GM18517 (cell line): ENCODE measurements around the gene P2RX2.

Experiments used
- ATAC-seq: cut with Tn5 transposase; IDR thresholded peaks from one replicate; pipeline ENCODE4 v1.9.1; 2021; ENCODE audit warnings: mild to moderate bottlenecking, moderate library complexity; ENCODE audit not compliant: unreplicated experiment

Gene P2RX2

DNA sequence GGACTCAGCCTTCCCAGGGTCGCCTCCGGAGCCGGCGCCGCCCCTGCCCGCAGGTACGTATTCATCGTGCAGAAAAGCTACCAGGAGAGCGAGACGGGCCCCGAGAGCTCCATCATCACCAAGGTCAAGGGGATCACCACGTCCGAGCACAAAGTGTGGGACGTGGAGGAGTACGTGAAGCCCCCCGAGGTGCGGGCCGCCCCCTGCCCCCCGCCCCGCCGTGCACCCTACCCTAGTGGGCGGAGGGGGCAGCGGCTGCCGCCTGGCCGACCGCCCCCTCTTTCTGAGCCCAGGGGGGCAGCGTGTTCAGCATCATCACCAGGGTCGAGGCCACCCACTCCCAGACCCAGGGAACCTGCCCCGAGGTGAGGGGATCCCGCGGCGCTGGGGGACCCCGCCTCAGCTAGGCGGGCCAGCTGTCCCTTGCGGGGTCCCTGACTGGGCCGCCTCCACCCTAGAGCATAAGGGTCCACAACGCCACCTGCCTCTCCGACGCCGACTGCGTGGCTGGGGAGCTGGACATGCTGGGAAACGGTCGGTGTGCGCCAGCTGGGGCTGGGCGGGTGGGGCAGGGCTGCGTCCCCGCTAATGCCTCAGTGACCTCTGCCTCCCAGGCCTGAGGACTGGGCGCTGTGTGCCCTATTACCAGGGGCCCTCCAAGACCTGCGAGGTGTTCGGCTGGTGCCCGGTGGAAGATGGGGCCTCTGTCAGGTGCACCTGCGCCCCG lies 973 bp downstream of the P2RX2 start:
- no peak for ATAC-seq

DNA sequence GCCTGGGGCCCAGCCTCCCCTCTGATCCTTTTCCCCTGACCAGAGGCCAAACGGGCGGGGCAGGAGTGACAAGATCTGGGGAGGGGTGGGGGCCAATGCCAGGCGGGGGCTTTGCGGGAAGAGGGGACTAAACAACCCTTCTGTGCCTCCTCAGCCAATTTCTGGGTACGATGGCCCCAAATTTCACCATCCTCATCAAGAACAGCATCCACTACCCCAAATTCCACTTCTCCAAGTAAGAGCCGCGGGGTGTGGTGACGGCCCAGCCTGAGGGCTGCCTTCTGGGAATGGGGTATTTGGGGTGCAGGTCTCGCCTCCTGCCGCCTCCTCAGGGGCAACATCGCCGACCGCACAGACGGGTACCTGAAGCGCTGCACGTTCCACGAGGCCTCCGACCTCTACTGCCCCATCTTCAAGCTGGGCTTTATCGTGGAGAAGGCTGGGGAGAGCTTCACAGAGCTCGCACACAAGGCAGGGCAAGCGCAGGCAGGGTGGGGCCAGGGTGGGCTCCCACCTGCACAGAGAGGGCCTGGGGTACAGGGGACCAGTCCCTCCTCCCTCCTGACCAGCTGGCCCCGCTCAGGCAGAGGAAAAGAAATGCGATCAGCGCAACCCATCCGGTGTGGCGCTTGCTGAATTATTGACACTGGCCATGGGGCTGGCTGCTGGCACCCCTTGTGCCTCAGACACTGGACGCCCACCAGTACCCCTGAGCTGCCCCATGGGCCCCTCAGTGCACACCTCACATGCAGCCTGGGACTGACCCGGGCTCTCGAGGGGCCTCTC lies 1.7 kb downstream of the P2RX2 start:
- no peak for ATAC-seq

DNA sequence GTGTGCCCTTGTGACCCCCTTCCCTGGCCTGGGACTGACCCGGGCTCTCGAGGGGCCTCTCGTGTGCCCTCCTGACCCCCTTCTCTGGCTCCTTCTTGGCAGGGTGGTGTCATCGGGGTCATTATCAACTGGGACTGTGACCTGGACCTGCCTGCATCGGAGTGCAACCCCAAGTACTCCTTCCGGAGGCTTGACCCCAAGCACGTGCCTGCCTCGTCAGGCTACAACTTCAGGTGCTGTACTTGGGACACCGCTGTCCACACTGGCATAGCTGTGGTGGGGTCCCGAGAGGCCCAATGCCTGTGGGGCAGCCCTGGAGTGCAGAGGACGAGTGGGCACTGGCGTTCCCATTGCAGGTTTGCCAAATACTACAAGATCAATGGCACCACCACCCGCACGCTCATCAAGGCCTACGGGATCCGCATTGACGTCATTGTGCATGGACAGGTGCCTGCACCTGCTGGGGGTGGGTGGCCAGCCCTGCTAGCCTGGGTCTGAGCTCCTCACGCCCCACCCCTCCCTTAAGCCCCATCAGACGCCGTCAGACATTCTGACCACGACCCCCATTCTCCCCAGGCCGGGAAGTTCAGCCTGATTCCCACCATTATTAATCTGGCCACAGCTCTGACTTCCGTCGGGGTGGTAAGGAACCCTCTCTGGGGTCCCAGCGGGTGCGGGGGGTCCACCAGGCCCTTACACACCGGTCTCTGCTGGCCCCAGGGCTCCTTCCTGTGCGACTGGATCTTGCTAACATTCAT lies 2.5 kb downstream of the P2RX2 start:
- ATAC-seq = no peak

DNA sequence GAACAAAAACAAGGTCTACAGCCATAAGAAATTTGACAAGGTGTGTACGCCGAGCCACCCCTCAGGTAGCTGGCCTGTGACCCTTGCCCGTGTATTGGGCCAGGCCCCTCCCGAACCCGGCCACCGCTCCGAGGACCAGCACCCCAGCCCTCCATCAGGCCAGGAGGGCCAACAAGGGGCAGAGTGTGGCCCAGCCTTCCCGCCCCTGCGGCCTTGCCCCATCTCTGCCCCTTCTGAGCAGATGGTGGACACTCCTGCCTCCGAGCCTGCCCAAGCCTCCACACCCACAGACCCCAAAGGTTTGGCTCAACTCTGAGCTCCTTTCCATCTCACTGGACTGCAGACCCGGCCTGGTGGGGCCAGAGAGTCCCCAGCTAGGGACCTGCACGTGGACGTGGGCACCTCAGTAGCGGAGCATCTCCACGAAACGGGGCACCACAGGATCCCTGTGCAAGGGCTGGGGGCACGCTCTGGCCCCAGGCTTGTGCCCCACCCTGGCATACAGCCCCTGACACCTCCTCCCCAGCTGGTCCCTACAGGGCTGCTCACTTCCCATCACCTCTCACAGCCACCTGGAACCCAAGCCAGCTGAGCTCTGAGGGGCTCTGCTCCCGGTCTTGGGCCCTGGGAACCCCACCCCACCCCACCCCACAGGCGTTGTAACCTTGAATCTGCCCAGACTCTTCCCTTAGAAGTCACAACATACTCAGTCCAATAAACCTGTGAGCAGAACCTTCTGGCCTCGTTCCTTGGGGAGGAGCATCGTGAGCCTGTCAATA lies 3.3 kb downstream of the P2RX2 start:
- no peak for ATAC-seq

DNA sequence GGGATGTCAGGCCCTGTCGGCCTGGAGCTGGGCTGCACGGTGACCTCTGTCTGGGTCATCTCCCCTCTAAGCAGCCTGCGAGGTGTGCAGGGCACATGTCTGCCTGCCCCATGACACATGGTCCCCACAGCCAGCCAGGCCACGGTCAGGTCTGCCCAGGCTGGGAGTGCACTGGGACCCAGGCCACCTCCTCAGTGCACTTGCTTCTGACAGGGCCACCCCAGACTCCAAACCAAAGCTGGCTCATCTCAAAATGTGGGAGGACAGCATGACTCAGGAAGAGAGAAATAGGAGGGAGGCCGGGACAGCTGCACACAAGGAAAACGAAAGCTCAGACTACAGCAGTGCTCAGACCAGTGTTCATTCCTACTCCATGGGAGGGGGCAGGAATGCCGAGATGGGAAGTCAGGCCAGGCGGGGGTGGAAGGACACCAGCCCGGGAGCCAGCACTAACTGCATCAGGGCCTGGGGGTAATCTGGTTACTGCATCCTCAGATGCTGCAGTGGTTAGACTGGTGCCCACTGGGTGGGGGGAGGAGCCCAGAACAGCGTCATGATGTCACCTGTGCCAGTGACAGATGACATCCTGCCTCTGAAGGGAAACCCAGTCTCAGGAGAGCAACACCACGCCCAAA lies 4.0 kb downstream of the P2RX2 start:
- no peak for ATAC-seq

DNA sequence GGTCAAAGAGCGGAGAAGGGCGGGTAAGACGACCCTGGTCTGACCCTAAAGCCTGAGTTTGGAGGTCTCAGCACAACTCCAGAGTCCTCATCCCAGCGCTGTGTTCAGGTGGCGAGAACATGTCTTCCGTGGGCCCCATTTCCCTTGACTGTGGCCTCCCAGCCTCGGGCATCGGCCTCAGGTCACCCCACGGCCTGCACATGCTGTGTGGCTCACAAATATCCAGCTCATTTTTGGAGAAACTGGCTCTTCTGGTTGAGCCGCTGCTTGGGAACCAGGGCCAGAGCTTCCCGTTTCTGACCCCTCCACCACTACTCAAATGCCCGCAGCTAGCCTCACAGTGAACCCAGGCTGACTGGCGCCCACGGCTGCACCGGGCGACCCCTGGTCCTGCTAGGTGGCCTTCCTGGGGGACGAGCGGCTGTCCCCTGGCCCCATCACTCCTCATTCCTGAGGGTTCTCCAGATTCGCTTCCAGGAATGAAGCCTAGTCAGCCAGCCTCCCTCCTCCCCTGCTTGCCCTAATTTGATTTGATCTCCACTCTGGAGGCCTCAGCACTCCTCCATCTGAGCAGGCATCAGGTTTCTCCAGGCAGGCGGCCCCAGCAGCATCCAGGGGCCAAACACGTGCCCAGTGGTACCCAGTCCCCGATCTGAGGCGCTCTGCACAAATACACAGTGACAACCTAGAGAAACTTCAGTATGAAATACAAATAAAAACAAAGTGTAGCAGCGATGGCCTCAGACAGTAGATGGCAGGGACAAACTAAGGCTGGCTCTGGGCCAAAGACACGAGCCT lies 4.7 kb downstream of the P2RX2 start:
- no peak for ATAC-seq

DNA sequence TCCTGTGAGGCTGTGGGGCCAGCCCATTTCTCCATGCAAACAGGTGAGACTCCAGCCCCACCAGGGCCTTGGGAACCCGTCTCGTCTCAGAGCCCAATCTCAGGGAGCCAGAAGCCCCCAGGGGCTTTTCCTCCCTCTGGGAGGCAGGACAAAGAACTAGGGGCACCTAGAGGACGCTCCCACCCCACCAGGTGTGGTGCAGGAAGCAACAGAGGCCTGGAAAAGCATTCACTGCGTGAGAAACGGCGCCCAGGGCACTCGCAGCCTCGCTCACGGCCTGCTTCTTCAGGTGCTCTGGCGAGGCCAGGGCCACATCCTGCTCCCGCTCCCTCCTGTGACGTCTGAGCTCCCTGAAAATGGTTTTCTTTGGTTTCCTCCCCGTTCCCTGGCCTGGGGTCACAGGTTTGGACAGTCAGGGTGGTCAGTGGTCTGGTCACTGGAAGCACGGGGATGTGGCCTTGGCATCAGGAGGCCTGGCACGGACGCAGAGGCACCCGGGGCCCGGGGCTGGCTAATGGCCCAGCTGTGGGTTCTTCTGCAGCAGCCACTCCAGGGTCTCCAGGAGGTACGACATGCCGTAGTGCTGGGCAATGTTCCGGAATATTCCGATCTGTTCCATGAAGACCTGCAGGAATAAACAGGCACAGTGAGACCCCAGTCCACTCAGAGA lies 5.7 kb downstream of the P2RX2 start:
- ATAC-seq = no peak

DNA sequence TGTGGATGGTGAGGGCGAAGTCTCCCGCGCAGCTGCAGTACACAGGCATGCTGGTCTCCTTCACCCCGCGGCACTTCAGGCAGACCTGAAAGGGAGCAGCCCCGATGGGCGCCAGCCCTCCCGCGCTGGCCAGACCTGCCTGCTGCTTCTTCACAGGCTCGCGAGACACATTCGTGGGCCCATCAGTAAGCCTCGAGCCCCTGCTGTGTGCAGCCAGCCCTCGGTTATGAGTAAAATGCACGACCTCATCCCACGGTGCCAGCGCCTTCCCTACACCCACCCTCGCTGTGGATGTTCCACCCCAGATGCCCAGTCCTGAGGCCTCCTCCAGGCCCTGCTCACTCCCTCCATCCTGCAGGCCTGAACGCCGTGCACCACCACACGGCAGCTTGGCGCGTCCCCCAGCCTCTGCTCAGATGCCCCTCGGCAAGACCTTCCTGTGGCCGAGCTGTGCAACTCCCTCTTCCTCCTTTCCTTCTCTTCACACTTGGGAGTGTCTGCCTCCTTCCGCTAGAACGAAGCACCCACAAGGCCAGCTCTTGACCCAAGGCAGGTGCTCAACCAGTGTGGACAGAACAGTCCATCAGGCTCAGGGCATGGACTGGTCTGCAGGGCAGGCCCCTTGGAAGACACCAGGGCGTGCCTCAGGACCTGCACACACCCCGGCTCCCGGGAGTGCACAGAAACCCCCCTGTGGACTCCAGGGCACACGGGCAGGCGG lies 6.5 kb downstream of the P2RX2 start:
- no peak for ATAC-seq

DNA sequence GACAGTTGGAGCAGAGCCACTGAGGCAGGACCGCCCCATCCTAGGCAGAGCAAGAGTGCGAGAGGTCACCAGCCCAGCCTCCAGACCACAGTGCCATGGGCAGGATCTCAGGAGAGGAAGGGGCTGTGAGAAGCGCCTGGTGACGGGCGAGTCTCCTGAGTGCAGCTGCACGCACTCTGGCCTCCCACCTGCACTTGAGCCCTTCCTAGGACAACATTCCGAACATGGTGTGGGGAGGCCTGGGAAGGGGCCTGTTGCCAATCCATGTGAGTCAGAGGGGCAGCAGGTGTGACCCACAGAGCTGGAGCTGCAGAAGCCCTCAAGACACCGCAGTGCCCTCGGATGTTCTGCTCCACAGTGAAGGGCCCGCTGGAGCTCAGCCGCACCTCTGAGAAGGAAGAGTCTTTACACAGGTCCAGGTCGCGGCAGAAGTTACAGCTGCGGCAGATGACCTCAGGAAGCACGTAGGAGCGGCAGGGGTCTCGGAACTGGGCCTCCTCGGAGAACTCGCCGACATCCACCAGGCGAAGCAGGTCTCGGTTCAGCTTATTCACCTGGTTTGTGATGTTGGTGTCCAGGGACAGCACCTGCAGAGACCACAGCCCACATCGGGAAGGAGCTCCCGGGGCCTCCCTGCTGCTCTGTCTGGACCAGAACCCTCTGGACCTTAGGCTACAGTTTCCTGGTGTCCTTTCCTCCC lies 7.3 kb downstream of the P2RX2 start:
- ATAC-seq = no peak

DNA sequence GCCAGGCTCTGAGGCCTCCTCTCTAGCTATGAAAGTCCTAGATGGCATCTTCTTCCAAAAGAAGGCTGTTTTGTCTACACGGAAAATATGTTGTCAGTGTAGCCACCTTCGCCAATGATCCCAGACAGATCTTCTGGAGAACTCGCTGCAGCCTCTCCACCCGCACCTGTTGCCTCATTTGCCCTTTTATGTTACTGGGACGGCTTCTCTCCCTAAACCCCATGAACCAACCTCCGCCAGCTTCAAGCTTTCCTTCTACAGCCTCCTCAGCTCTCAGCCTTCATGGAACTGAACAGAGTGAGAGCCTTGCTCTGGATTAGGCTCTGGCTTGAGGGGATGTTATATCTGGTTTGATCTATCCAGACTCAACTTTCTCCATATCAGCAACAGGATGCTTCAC lies 10.8 kb downstream of the P2RX2 start:
- ATAC-seq = no peak

DNA sequence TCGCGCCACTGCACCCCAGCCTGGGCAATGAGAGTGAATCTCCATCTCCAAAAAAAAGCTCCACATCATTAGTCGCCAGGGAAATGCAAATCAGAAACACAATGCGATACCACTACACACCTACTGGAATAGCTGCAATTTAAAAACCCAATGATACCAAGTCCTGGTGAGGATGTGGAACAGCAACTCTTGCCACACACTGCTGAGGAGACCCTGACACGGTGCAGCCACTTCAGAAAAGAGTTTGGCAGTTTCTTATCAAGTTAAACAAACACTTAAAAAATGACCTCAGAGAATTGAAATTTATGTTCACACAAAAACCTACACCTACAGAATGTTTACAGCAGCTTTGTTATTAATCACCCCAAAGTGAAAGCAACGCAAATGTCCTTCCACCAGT lies 12.1 kb downstream of the P2RX2 start:
- ATAC-seq = no peak

DNA sequence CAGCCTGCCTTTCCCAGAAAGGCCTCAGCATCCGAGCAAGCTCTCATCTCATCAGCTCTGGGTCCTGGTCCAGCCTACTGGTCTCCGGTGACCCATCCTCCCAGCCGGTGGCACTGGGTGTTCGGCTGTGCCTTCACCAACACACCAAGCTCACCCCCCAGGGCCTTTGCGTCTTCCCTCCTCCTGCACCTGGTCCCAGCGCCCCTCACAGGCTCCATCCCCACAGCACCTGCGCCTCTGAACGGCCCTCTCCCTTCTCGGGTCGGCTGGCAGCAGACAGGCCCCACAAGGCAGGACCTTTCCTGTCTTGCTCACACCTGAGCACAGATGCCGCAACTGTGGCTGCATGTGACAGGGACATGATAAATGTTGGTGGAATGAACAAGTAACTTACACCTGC lies 13.1 kb downstream of the P2RX2 start:
- no peak for ATAC-seq

DNA sequence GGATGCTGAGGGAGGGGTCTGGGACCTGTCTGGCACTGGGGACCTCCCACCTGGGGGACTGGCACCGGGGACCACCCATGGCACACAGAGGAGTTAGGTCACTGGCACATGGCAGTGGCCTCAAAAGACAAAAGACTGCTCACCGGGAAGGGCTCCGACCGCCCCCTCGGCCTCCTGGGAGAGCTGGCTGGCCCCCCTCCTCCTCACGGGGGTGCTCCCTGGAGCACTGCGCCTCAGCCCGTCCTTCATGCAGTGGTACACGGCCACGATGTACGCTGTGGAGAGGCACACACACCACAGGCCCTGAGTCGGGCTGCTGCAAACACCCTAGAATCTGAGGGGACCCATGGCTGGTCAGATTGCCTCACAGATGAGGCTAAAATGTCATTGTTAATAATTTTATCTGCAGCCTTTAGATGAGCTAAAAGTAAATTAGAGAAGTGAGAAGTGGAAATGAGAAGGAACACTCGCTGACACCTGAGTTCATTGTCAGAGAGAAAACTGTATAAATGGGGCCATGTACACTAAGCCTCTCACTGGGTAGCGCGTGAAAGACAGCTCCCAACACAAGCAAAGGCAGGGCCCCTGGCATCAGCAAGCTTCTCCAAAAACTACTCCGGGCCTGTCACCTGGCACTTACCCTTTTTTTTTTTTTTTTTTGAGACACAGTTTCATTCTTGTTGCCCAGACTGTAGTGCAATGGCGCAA lies 14.1 kb downstream of the P2RX2 start:
- ATAC-seq = no peak

DNA sequence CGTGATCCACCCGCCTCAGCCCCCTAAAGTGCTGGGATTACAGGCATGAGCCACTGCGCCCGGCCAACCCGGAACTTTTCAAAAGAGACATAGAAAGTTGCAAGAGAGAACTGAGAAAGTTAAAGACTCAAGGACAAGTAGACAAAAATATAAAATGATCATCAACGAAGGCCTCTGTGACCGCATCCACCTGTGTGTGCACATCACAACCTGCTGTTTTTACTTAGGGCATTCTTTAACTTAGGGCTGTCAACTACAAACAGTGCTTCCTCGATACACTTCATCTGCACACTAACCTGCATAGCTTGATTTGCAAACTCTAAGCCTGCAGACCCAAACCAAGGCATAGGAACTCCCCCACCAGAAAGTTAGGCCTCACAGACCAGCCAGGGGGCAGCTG lies 14.8 kb downstream of the P2RX2 start:
- ATAC-seq = no peak

DNA sequence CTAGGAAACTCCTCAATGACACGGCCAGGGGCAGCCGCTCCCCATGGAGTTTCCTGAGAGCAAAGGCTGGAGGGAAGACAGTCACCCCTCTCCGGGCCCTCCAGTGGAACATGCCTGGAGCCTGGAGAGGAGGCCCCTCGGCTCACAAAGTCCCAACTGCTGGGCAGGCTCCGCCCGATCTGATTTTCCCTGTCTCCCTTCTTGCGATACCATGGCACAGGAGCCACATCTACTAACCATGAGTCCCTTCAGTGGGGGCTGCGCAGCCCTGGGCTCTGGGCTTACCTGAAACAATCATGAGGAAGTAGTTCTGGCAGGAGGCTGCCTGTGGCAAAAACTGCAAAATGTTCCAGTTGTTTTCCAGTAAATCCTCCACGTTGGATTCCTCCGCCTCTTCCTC lies 15.3 kb downstream of the P2RX2 start:
- ATAC-seq = no peak

DNA sequence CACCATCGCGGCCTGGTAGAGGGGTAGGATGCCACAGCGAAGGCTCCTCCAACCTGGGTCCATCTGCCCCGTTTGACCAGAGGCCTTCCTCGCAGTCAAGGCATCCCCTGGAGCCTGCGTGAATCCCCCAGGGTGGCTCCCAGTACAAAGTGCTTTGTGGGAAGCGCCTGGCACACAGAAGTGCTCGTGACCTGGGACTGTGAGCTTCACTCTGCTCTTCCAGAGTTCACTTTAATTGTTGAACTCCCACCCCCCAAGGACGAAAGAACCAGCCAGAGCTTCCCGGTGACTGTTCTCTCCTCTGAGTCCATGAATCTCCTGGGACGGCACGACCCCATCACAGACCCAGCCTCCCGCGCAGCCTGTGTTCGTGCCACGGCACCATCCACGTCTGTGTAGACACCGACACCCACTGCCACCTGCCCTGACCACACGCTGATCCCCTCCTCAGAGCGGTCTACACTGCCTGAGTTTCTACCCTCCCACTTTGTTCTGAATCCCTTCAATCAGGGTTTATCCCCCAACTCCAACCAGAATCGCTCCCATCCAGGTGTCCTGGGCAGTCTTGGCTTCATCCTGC lies 15.9 kb downstream of the P2RX2 start:
- ATAC-seq = no peak
